ENCODE data around the gene YLPM1.

GRCh38 chr14:74733221-74733620 is 29.9 kb upstream of the YLPM1 start:
- TF ChIP-seq, protein P1, sequence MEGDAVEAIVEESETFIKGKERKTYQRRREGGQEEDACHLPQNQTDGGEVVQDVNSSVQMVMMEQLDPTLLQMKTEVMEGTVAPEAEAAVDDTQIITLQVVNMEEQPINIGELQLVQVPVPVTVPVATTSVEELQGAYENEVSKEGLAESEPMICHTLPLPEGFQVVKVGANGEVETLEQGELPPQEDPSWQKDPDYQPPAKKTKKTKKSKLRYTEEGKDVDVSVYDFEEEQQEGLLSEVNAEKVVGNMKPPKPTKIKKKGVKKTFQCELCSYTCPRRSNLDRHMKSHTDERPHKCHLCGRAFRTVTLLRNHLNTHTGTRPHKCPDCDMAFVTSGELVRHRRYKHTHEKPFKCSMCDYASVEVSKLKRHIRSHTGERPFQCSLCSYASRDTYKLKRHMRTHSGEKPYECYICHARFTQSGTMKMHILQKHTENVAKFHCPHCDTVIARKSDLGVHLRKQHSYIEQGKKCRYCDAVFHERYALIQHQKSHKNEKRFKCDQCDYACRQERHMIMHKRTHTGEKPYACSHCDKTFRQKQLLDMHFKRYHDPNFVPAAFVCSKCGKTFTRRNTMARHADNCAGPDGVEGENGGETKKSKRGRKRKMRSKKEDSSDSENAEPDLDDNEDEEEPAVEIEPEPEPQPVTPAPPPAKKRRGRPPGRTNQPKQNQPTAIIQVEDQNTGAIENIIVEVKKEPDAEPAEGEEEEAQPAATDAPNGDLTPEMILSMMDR (IDR thresholded peaks at IDR 0.05): no peak
- no peak for TF ChIP-seq POLR2A (IDR thresholded peaks at IDR 0.05)
